Non-pigmented ciliary epithelial cell (primary cell): ENCODE data around the gene RGS5.

Experiments used
- DNase-seq: peaks from one replicate; pipeline ENCODE4 v3.0.0-alpha.2; 2010; ENCODE audit warnings: low read depth

The RGS5 gene

GRCh38 chr1:163144418-163144817, 58.3 kb downstream of the RGS5 start:
- no peak for DNase-seq

- no peak for DNase-seq
These were observed 60.6 kb downstream of the RGS5 start for GRCh38 chr1:163142152-163142551.

- DNase-seq: no peak
These were observed 61.2 kb downstream of the RGS5 start for GRCh38 chr1:163141556-163141955.

GRCh38 chr1:163137556-163138265, 65.0 kb downstream of the RGS5 start:
- DNase-seq: no peak

DNA sequence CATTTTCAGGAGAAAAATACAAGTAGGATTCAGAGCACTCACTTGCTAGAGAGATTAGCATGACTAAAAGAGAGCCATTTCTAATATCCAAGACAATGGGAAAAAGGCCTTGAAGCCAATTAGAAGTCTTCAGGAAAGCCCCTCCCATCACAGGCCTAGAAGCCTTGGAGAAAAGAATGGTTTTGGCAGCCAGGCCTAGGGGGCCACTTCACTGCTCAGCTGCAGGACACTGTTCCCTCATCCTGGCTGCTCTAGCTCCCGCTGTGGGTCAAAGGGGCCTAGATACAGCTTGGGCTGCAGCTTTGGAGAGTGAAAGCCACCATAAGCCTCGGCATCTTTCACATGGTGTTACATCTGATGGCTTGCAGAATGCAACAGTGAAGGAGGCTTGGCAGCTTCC, 70.7 kb downstream of the RGS5 start:
- no peak for DNase-seq

- no peak for DNase-seq
These were observed 72.4 kb downstream of the RGS5 start for GRCh38 chr1:163130225-163130856.

- no peak for DNase-seq
These were observed 74.4 kb downstream of the RGS5 start for GRCh38 chr1:163128282-163128681.

DNA sequence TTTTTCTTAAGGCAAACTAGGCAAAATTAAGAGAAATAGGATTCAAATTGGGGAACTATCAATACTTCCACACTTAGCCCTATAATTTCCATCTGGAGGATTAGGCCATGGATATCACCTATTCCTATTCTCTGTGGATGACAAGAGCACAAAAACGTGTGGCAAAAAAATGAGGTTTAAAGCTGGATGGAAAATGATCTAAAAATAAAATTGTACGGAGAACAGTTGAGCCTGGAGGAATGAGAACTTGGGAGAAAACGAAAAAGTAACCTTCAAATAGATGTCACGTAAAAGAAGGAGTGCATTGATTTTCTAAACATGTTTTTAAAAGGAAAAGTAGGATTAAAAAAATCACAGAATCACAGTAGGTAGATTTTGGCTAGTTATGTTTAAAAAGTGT, 77.9 kb downstream of the RGS5 start:
- no peak for DNase-seq

DNA sequence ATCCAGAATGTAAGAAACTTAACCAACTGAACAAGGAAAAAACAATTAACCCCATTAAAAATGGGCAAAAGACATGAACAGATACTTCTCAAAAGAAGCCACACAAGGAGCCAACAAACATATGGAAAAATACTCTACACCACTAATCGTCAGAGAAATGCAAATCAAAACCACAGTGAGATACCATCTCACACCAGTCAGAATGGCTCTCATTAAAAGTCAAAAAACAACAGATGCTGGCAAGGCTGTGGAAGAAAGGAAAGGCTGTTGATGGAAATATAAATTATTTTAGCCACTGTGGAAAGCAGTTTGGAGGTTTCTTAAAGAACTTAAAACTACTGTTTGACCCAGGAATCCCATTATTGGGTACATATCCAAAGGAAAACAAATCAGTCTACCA, 82.3 kb downstream of the RGS5 start:
- DNase-seq: no peak

DNA sequence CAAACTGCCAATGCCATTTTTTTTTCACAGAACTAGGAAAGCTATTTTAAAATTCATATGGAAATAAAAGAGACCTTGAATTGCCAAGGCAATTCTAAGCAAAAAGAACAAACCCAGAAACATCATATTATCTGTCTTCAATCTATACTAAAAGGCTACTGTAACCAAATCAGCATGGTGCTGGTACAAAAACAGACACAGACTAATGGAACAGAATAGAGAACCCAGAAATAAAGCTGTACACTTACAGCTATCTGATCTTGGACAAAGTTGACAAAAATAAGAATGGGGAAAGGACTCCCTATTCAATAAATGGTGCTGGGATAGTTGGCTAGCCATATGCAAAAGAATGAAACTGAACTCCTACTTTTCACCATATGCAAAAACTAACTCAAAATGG, 83.0 kb downstream of the RGS5 start:
- no peak for DNase-seq

DNA sequence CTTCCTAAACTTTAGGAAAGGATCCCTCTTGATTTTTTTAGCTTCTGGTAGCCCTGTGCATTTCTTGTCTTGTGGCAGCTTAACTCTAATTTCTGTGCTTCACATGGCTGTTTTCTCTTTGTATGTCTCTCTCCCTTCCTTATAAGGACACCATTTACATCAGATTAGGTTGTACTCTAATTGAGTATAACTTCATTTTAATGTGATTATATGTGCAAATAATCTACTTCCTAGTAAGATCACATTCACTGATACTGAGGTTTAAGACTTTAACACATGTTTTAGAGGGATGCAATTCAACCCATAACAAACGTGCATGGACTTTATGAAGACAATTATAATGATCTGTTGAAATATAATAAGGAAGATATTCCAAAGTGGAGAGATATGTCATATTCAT, 86.8 kb downstream of the RGS5 start:
- DNase-seq: no peak

GRCh38 chr1:163107655-163108054, 95.1 kb downstream of the RGS5 start:
- no peak for DNase-seq

DNA sequence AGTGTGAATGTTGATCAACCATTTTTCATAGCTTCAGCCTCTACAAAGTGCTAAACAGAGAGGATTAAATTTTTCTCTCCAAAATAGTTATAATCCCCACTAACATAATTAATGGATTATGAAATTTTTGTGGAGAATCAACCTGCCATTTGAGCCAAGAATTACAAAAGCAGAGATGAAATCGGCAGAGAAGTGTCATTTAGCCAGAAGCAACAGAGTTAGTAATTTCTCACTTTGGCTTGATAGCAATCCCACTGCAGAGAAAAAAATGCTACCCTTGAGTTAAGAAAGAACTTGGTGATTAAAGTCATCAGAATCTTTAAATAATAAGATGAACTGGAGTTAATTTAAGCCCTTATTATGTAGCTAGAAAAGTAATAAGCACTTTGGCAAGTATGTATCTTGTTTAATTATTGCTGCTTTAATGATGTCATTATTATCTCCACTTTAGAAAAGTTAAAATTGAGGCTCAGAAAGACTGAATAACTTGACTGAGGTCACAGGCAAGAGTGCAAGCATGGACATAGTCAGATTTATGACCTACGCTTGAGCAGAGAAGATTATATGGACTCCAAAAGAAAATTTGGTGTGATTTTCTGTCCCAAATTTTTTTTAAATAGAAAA, 96.2 kb downstream of the RGS5 start:
- DNase-seq: no peak

- DNase-seq: no peak
These were observed 98.2 kb downstream of the RGS5 start for GRCh38 chr1:163104385-163105099.

- DNase-seq: no peak
These were observed 100.1 kb downstream of the RGS5 start for GRCh38 chr1:163102590-163102989.

DNA sequence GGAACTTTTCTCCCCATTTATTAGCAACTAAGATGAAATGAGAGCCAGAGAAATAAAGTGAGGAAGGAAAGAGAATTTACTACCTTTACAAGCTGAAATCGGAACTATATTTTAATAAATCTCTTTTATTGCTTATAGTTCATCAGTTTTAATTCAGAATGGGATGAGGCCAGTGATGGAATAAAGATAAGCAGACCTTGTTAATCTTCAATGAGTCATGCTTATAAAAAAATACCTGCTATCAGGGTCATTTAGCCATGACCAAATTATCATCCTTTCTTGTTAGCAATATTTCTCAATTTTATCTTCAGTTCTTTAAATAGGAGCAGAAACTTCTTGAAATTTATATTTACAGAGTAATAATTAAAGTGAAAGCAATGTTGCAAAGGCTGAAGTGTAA, 107.5 kb downstream of the RGS5 start:
- DNase-seq: no peak

- no peak for DNase-seq
These were observed 108.1 kb downstream of the RGS5 start for GRCh38 chr1:163094589-163094988.

- no peak for DNase-seq
These were observed 108.5 kb downstream of the RGS5 start for GRCh38 chr1:163094182-163094581.

GRCh38 chr1:163093579-163093978, 109.1 kb downstream of the RGS5 start:
- no peak for DNase-seq

- no peak for DNase-seq
These were observed 109.5 kb downstream of the RGS5 start for GRCh38 chr1:163093169-163093568.
